Activated CD8-positive, alpha-beta memory T cell treated with anti-CD3 and anti-CD28 coated beads for 36 hours (primary cell): ENCODE measurements around the gene SPATA13. TPM values are rescaled to one million over a fixed set of nuclear protein-coding genes. Genes with fewer than 3 reads are reported as not detected.
"Not testable (repeated sequence)": the region's sequence is repeated elsewhere in the genome, so short reads cannot be mapped to it uniquely, and the experiment has no call there.

ENCODE experiments used
- CTCF ChIA-PET: fragments of 350-600 bp; sonication (Branson Sonifier 250); formaldehyde crosslinking; loops from one replicate; lab custom pipeline; 2021; ENCODE audit warnings: antibody characterized with exemption; lab: Charles Lee
- POLR2A ChIA-PET: fragments of 350-600 bp; sonication (Branson Sonifier 250); formaldehyde crosslinking; loops from one replicate; lab custom pipeline; 2021; ENCODE audit warnings: antibody characterized with exemption; lab: Charles Lee
- total RNA-seq, 2 experiments: library from RNA; stranded (reverse); gene quantifications; one replicate each; pipeline ENCODE4 v1.2.3, GENCODE V29; 2021

SPATA13 gene
- total RNA-seq, result 10 to 100 TPM; 54.7 TPM

GRCh38 chr13:24160458-24161009 lies at the start of gene SPATA13:
SPATA13 (plus strand) TSS chr13:24160720; CDS start chr13:24222930, 62,210 bp downstream.
- CTCF ChIA-PET, result interaction anchor here (0.7 to 2.2 kb wide), 5 partner anchors 15 to 107 kb away, joined by 3 to 9 read pairs (median 5); no protein-coding TSS in a partner anchor
- POLR2A ChIA-PET, result interaction anchor here (0.6 to 2.1 kb wide), 8 partner anchors 9 to 138 kb away, joined by 3 to 11 read pairs (median 4); no protein-coding TSS in a partner anchor

- POLR2A ChIA-PET, result no interaction called here
- CTCF ChIA-PET, result interaction anchor here (0.7 kb wide), 1 partner anchor 8 kb away, joined by 3 read pairs; no protein-coding TSS in a partner anchor
These were observed 47.7 kb upstream of the SPATA13 start for GRCh38 chr13:24112791-24113190.

GRCh38 chr13:24115671-24116070 lies 44.8 kb upstream of the SPATA13 start:
- POLR2A ChIA-PET, result no interaction called here
- CTCF ChIA-PET, result interaction anchor here (0.8 to 1.6 kb wide), 2 partner anchors 11 to 113 kb away, joined by 3 read pairs; no protein-coding TSS in a partner anchor

- CTCF ChIA-PET, result no interaction called here
- POLR2A ChIA-PET, result no interaction called here
These were observed 44.4 kb upstream of the SPATA13 start for GRCh38 chr13:24116131-24116530.

GRCh38 chr13:24118576-24118975 lies 41.9 kb upstream of the SPATA13 start:
- CTCF ChIA-PET, result no interaction called here
- POLR2A ChIA-PET, result no interaction called here

- ChIA-PET POLR2A (no interaction called here), CTCF (no interaction called here)
These were observed 40.7 kb upstream of the SPATA13 start for GRCh38 chr13:24119626-24120508.

GRCh38 chr13:24122045-24122444 lies 38.5 kb upstream of the SPATA13 start:
- POLR2A ChIA-PET, result not testable (repeated sequence)
- CTCF ChIA-PET, result interaction anchor here (1.5 kb wide), 1 partner anchor 24 kb away, joined by 4 read pairs; no protein-coding TSS in a partner anchor

- ChIA-PET POLR2A (no interaction called here), CTCF (interaction anchor here (1.5 kb wide), 1 partner anchor 25 kb away, joined by 4 read pairs; no protein-coding TSS in a partner anchor)
These were observed 38.0 kb upstream of the SPATA13 start for GRCh38 chr13:24122569-24122968.

GRCh38 chr13:24123761-24124160 lies 36.8 kb upstream of the SPATA13 start:
- POLR2A ChIA-PET, result no interaction called here

GRCh38 chr13:24124789-24125476 lies 35.6 kb upstream of the SPATA13 start:
- CTCF ChIA-PET, result no interaction called here
- POLR2A ChIA-PET, result no interaction called here

More at GRCh38 chr13:24123761-24124160, 36.8 kb upstream of the SPATA13 start:
- CTCF ChIA-PET, result no interaction called here

GRCh38 chr13:24127116-24127631 lies 33.3 kb upstream of the SPATA13 start:
- POLR2A ChIA-PET, result no interaction called here
- CTCF ChIA-PET, result interaction anchor here (1.0 kb wide), 1 partner anchor 9 kb away, joined by 3 read pairs; no protein-coding TSS in a partner anchor

GRCh38 chr13:24128112-24128511 lies 32.4 kb upstream of the SPATA13 start:
- ChIA-PET CTCF (no interaction called here), POLR2A (no interaction called here)

GRCh38 chr13:24128962-24129361 lies 31.6 kb upstream of the SPATA13 start:
- ChIA-PET CTCF (no interaction called here), POLR2A (no interaction called here)

GRCh38 chr13:24129914-24130774 lies 30.4 kb upstream of the SPATA13 start:
- ChIA-PET CTCF (interaction anchor here (1.2 kb wide), 1 partner anchor 77 kb away, joined by 3 read pairs; no protein-coding TSS in a partner anchor), POLR2A (no interaction called here)

- CTCF ChIA-PET, result no interaction called here
- POLR2A ChIA-PET, result no interaction called here
These were observed 28.8 kb upstream of the SPATA13 start for GRCh38 chr13:24131749-24132148.

- ChIA-PET POLR2A (no interaction called here), CTCF (no interaction called here)
These were observed 27.3 kb upstream of the SPATA13 start for GRCh38 chr13:24133021-24133795.

- POLR2A ChIA-PET, result no interaction called here
These were observed 26.3 kb upstream of the SPATA13 start for GRCh38 chr13:24134231-24134630.

GRCh38 chr13:24134757-24135156 lies 25.8 kb upstream of the SPATA13 start:
- POLR2A ChIA-PET, result no interaction called here
- CTCF ChIA-PET, result no interaction called here

More at GRCh38 chr13:24134231-24134630, 26.3 kb upstream of the SPATA13 start:
- CTCF ChIA-PET, result no interaction called here
